ENCODE data around the gene CRACR2A.

Gene CRACR2A

GRCh38 chr12:3725388-3726115, 27.4 kb downstream of the CRACR2A start:
- DNase-seq (ENCODE audit: low spot score) = peak; percentile 31

GRCh38 chr12:3723916-3724805, 28.7 kb downstream of the CRACR2A start:
- no peak for DNase-seq (ENCODE audit: low spot score)

GRCh38 chr12:3722368-3722767, 30.5 kb downstream of the CRACR2A start:
- no peak for DNase-seq (ENCODE audit: low spot score)

GRCh38 chr12:3720772-3721171, 32.1 kb downstream of the CRACR2A start:
- no peak for DNase-seq (ENCODE audit: low spot score)

GRCh38 chr12:3718100-3718499, 34.8 kb downstream of the CRACR2A start:
- no peak for DNase-seq (ENCODE audit: low spot score)

GRCh38 chr12:3717283-3717898, 35.5 kb downstream of the CRACR2A start:
- DNase-seq (ENCODE audit: low spot score) = no peak

- DNase-seq (ENCODE audit: low spot score) = no peak
These were observed 36.9 kb downstream of the CRACR2A start for GRCh38 chr12:3715999-3716398.

GRCh38 chr12:3713947-3714346, 39.0 kb downstream of the CRACR2A start:
- DNase-seq (ENCODE audit: low spot score) = no peak

GRCh38 chr12:3713483-3713882, 39.4 kb downstream of the CRACR2A start:
- no peak for DNase-seq (ENCODE audit: low spot score)

GRCh38 chr12:3712209-3712992, 40.5 kb downstream of the CRACR2A start:
- no peak for DNase-seq (ENCODE audit: low spot score)

GRCh38 chr12:3705354-3705675, 47.6 kb downstream of the CRACR2A start:
- DNase-seq (ENCODE audit: low spot score) = no peak

- DNase-seq (ENCODE audit: low spot score) = peak; percentile 62
These were observed 48.2 kb downstream of the CRACR2A start for GRCh38 chr12:3704512-3705353.

- DNase-seq (ENCODE audit: low spot score) = no peak
These were observed 52.0 kb downstream of the CRACR2A start for GRCh38 chr12:3700861-3701260.

- DNase-seq (ENCODE audit: low spot score) = peak; percentile 93
These were observed 54.5 kb downstream of the CRACR2A start for GRCh38 chr12:3698218-3698974.

- no peak for DNase-seq (ENCODE audit: low spot score)
These were observed 55.5 kb downstream of the CRACR2A start for GRCh38 chr12:3697311-3697870.

GRCh38 chr12:3694673-3695072, 58.2 kb downstream of the CRACR2A start:
- DNase-seq (ENCODE audit: low spot score) = no peak

GRCh38 chr12:3692616-3693365, 60.1 kb downstream of the CRACR2A start:
- DNase-seq (ENCODE audit: low spot score) = no peak

- DNase-seq (ENCODE audit: low spot score) = no peak
These were observed 66.4 kb downstream of the CRACR2A start for GRCh38 chr12:3686463-3686862.

GRCh38 chr12:3685830-3686229, 67.1 kb downstream of the CRACR2A start:
- no peak for DNase-seq (ENCODE audit: low spot score)
